NCI-H526 (cell line): ENCODE data around the gene RAPSN.

Source experiments
- DNase-seq, 2 experiments: peaks; one replicate each; lab custom pipeline; 2025; lab: John Stamatoyannopoulos, UW

Gene RAPSN

DNA sequence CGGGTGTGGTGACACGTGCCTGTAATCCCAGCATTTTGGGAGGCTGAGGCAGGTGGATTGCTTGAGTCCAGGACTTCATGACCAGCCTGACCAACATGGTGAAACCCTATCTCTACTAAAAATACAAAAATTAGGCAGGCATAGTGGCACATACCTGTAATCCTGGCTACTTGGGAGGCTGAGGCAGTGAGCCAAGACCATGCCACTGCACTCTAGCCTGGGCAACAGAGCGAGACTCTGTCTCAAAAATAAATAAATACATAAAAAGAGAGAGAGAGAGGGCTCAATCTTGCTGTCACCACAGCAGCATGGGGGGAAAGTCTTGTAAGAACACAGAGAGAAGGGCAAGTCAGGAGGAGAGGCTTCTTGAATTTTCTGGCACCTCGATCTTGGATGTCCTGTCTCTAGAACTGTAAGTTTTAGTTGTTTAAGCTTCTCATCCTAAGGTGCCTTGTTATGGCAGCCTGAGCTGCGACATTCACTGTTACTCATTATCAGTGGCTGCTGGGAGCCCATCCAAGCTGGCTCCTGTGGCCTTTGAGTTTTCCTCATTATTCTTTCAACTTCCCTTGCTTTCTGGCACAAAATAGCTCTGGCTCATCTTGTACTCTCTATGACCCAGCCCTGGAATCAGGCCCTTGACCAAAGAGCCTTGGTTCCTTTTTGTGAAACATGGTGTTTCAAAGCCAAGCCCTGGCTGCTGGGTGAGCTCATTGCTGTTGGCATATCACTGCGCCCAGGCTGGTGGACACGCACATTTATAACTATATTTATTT lies 14.7 kb downstream of the RAPSN start:
- no peak for DNase-seq

DNA sequence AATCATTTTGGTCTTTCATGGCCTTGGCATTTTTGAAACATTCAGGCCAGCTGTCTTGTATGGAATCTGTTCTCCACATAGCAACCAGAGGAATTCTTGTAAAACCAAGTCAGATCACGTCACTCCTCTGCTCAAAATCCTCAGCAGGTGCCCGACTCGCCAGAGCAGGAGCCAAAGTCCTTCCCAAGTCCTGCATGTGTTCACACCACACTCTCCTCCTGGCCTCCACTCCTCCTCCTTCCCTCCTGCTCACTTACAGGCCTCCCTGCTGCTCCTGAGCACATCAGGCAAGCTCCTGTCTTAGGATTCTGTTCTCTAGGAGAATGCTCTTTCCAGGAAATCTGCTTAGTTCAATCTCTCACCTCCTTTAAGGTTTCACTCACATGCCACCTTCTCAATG lies 15.8 kb downstream of the RAPSN start:
- no peak for DNase-seq

DNA sequence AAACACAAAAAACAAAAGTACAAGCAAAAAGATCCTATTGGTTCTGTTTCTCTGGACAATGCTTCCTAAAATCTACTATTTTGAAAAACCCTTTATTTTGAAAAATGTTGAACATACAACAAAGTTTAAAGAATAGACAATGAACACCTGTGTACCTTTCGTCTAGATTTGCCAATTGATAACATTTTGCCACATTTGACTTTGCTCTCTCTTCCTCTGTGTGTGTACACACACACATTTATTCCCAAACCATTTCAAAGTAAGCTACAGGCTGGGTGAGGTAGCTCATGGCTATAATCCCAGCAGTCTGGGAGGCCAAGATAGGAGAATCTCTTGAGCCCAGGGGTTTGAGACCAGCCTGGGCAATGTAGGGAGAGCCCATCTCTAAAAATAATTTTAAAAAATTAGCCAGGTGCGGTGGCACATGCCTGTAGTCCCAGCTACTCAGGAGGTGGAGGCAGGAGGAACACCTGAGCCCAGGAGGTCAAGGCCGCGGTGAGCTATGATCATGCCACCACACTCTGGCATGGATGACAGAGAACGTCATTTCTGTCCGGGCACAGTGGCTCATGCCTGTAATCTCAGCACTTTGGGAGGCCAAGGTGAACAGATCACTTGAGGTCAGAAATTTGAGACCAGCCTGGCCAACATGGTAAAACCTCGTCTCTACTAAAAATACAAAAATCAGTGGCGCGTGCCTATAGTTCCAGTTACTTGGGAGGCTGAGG lies 17.4 kb downstream of the RAPSN start:
- no peak for DNase-seq

GRCh38 chr11:47430524-47430923 lies 18.4 kb downstream of the RAPSN start:
- DNase-seq: no peak

- DNase-seq: peak; percentile 95 to 100
Measured at GRCh38 chr11:47426062-47426956, 22.6 kb downstream of the RAPSN start, which contains the start of gene PSMC3. Gene PSMC3 (minus strand): TSS chr11:47426439. CDS start chr11:47426279, 160 bp downstream.

GRCh38 chr11:47425611-47426010 lies 23.3 kb downstream of the RAPSN start:
- no peak for DNase-seq

DNA sequence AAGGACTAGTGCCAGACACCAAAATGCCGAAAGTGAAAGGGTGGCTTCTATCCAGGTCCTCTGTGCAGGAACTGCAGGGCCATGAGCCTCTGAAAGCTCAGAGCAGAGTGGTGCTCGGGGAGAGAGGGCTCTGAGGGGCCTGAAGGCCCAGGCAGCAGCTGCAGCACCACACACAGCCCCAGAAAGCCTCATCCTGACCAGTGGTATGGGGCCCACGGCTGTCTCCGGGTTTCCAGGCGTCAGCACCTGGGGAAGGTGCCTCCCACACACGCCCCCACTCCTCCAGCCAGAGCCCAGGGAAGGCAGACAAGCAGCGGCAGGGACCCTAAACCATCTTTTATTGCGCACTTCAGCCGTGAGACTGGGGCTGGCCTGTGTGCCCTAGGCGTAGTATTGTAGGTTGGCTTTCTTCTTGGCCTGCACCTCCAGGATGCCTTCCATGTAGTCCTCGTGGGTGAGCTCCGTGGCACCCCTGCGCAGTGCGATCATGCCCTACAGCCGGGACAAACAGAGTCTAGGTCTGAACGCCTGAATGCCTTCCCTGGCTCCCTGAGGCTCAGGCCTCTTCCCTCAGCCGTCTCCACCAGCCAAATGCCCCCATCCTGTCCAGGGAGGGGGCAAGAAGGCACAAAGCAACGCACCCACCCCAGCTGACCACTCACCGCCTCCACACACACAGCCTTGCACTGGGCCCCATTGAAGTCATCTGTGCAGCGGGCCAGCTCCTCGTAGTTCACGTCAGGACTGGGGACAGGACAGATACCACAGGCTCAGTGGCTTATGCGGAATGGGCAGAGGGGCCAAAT lies 30.3 kb downstream of the RAPSN start:
- DNase-seq: no peak

- no peak for DNase-seq
Measured at GRCh38 chr11:47417712-47418111, 31.2 kb downstream of the RAPSN start.

GRCh38 chr11:47415949-47416472 lies 32.9 kb downstream of the RAPSN start:
- DNase-seq: no peak

- no peak for DNase-seq
Measured at GRCh38 chr11:47415091-47415854, 33.7 kb downstream of the RAPSN start.

DNA sequence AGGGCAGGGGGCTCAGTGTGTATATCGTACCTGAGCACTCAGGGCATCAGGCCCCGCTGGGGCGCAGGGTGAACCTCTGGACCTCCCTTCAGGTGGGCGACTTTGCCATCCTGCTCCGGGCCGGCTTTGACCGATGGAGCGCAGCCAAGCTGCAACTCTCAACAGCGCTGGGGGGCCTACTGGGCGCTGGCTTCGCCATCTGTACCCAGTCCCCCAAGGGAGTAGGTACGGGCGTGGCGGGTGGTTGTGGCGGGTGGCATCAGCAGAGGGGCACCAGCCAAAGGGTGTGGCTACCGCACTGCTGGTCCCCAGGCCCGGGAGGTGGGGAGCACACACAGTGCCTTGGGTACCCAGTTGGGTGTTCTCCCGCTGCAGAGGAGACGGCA lies 34.3 kb downstream of the RAPSN start:
- no peak for DNase-seq

GRCh38 chr11:47413908-47414684 lies 34.8 kb downstream of the RAPSN start:
- DNase-seq: no peak

DNA sequence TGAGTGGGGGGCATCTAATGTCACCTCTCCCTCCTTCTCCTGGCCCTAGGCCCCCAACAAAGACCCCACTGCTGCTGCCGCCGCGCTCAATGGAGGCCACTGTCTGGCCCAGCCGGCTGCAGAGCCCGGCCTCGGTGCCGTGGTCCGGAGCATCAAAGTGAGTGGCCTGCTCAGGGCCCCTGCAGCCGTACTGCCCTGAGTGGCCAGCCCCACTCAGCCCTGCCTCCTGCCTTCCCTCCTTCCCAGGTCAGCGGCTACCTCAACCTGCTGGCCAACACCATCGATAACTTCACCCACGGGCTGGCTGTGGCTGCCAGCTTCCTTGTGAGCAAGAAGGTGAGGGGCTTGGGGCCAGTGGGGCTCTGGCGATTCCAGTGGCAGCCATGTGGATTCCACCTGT lies 35.6 kb downstream of the RAPSN start:
- no peak for DNase-seq

- DNase-seq: peak; percentile 22 to 83
Measured at GRCh38 chr11:47411884-47412746, 36.8 kb downstream of the RAPSN start.

DNA sequence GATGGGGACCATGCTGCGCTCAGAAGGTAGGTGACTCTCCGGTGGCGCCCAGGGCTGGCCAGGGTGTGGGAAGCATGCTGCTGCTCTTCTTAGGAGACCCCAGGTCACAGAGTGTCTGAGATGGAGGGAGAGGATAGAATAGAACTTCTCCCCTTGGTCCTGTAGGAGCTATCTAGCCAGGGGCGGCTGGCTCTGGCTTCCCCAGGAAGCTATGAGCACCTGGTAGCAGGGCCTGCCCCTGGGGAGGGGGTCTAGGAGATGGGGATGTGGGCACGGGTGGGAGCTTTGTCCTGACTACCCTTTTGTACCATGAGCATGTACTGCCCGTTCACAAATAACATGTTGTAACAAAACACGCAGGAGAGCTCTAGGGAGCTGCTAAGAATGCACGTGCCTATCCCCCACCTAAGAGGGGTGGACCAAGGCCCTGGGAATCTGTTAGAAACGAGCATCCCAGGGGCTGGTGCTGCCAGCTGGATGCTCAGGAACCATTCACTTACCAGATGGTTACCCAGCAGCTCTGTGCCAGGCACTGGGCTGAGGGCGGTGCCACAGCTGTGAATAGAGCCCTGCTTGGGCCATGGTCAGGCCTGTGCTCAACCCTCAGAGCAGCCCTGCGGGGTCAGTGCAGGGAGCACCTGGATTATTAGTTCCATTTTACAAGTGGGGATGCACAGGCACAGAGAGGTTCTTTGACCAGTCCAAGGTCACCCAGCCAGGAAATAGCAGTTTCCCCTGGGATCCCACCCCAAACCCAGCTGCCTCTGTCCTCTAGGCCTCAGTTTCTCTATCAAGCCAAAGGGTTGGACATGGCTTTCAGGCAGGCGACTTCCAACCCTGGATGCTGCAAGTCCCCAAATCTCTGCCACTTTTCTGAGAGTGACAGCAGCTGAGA lies 38.3 kb downstream of the RAPSN start:
- no peak for DNase-seq

- DNase-seq: peak in 1 of 2 experiments; percentile 52
Measured at GRCh38 chr11:47409440-47410369, 39.2 kb downstream of the RAPSN start.
